Measurements from ENCODE around the gene IQCE.
A peak's percentile ranks its signal among the peaks of the same experiment; 100 is the strongest.

The IQCE gene

GRCh38 chr7:2621061-2621828 is 62.5 kb downstream of the IQCE start:
- DNase-seq, result no peak

GRCh38 chr7:2621948-2622640 is 63.3 kb downstream of the IQCE start:
- no peak for DNase-seq

GRCh38 chr7:2622869-2623697 is 64.3 kb downstream of the IQCE start:
- DNase-seq, result no peak

- DNase-seq, result no peak
Measured at GRCh38 chr7:2623698-2624014, 64.9 kb downstream of the IQCE start.

GRCh38 chr7:2624293-2624886 is 65.6 kb downstream of the IQCE start:
- DNase-seq, result no peak

- no peak for DNase-seq
Measured at GRCh38 chr7:2626498-2627117, 67.8 kb downstream of the IQCE start.

- DNase-seq, result no peak
Measured at GRCh38 chr7:2627258-2628129, 68.7 kb downstream of the IQCE start.

- no peak for DNase-seq
Measured at GRCh38 chr7:2628130-2628482, 69.3 kb downstream of the IQCE start.

- DNase-seq, result no peak
Measured at GRCh38 chr7:2628891-2629290, 70.1 kb downstream of the IQCE start.

GRCh38 chr7:2629746-2630681 is 71.2 kb downstream of the IQCE start:
- peak in 1 of 2 experiments; percentile 49 for DNase-seq

GRCh38 chr7:2631946-2632732 is 73.4 kb downstream of the IQCE start, which contains the start of gene TTYH3:
Gene TTYH3, plus strand, starts transcription at chr7:2631986. Its CDS starts 170 bp downstream, at chr7:2632156.
- no peak for DNase-seq

- DNase-seq, result peak in 1 of 2 experiments; percentile 65
Measured at GRCh38 chr7:2632733-2633537, 74.2 kb downstream of the IQCE start.

GRCh38 chr7:2633538-2634266 is 74.9 kb downstream of the IQCE start:
- DNase-seq, result peak in 1 of 2 experiments; percentile 48

- DNase-seq, result no peak
Measured at GRCh38 chr7:2634267-2635145, 75.7 kb downstream of the IQCE start.

- DNase-seq, result no peak
Measured at GRCh38 chr7:2635148-2635668, 76.4 kb downstream of the IQCE start.

GRCh38 chr7:2635810-2636701 is 77.3 kb downstream of the IQCE start:
- DNase-seq, result peak; percentile 13 to 79
